ENCODE results near the gene SIMC1. TPM values are rescaled to one million over a fixed set of nuclear protein-coding genes. Genes with fewer than 3 reads are reported as not detected.

Gene SIMC1
- total RNA-seq, 1 donor from 2014 or later: 15.6 TPM

Small RNAs within 50 kb of the gene (microRNA-seq; reads per million reads assigned to microRNA genes)
- gene MIR1271: 28.6 reads per million, percentile 38 among the genes with 10 or more reads in this experiment

Other genes with a start within 250 kb of the SIMC1 start
- gene KIAA1191, start 123.3 kb downstream of the SIMC1 start, total RNA-seq: 87.8 TPM
- 29.2 TPM for gene ARL10, start 127.1 kb downstream of the SIMC1 start, total RNA-seq
- 9.3 TPM for gene NOP16, start 150.2 kb downstream of the SIMC1 start, total RNA-seq
- 58.8 TPM for gene HIGD2A, start 150.3 kb downstream of the SIMC1 start, total RNA-seq
- gene CLTB, start 178.1 kb downstream of the SIMC1 start, total RNA-seq: 122 TPM
- gene FAF2, start 210.0 kb downstream of the SIMC1 start, total RNA-seq: 35.6 TPM

All from sciatic nerve (tissue), 1 donor.